ENCODE results near the gene SLC23A3. TPM values are rescaled to one million over a fixed set of nuclear protein-coding genes. Genes with fewer than 3 reads are reported as not detected.

The SLC23A3 gene
- total RNA-seq, 1 donor from 2014 or later = 2.4 TPM

DNA sequence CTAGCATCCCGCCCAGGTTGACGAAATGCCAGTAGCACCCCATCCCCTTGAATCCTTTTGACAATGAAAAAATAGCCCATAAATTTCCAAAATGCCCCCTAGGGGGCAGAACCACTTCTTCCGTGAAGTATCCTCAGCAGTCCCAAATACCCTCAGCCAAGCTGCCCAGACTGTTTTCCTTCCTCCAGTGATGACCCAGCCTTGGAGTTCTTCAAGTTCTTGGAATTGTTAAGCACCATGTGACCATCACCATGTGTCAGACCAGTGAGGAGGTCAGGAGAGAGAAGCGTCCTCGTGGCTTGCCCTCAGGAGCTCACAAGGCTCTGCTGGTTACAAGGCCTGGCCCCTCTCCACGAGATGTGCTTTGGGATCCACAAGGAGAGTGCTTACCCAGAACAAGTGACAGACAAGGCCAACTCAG, 1.4 kb upstream of the SLC23A3 start:
- DNase-seq (ENCODE audit: low spot score) = no peak
- no peaks in the 10 kb centered on the region for H3K27me3 Mint-ChIP-seq (ENCODE audit: low read depth)
- H3K27ac Mint-ChIP-seq (ENCODE audit: unreplicated experiment) = peak overlapping the region; percentile 89
- TF ChIP-seq CTCF (IDR thresholded peaks at IDR 0.05) = peak; percentile 89
- H3K9me3 Mint-ChIP-seq (ENCODE audit: low read depth) = no peaks in the 10 kb centered on the region
- peaks cover 8% of the 10 kb centered on the region for H3K36me3 Mint-ChIP-seq (ENCODE audit: low read depth)
- H3K4me3 Mint-ChIP-seq (ENCODE audit: unreplicated experiment) = no peak overlapping the region
- peaks cover 26% of the 10 kb centered on the region for H3K4me1 Mint-ChIP-seq (ENCODE audit: low read depth)

GRCh38 chr2:219168932-219169331, 897 bp downstream of the SLC23A3 start:
- Mint-ChIP-seq H3K27me3 (ENCODE audit: low read depth) (no peaks in the 10 kb centered on the region), H3K9me3 (ENCODE audit: low read depth) (no peaks in the 10 kb centered on the region), H3K36me3 (ENCODE audit: low read depth) (peaks cover 3% of the 10 kb centered on the region), H3K4me1 (ENCODE audit: low read depth) (peaks cover 11% of the 10 kb centered on the region), H3K4me3 (ENCODE audit: unreplicated experiment) (no peak overlapping the region), H3K27ac (ENCODE audit: unreplicated experiment) (no peak overlapping the region)
- no peak for DNase-seq (ENCODE audit: low spot score)
- no peak for TF ChIP-seq CTCF (IDR thresholded peaks at IDR 0.05)

DNA sequence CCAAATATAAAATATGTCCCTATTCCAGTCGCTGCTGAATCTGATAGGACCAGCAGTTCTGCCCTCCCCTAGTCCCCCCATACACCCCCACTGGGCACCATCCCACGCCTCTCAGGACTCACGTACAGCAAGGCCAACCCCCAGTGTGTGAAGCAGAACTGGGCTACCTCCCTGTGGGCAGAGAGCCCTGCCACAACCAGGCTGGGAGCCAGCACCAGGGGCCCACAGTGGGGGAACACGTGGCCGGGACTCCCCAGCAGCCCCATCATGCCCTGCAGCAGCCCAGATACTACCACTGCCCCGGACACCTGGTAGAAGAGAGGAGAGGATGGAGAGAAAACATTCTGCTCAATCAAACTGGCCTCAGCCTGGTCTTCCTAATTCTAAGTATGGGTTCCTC, 1.3 kb downstream of the SLC23A3 start:
- Mint-ChIP-seq H3K4me1 (ENCODE audit: low read depth) (peaks cover 11% of the 10 kb centered on the region), H3K9me3 (ENCODE audit: low read depth) (no peaks in the 10 kb centered on the region), H3K27ac (ENCODE audit: unreplicated experiment) (no peak overlapping the region), H3K27me3 (ENCODE audit: low read depth) (no peaks in the 10 kb centered on the region), H3K36me3 (ENCODE audit: low read depth) (peaks cover 2% of the 10 kb centered on the region), H3K4me3 (ENCODE audit: unreplicated experiment) (no peak overlapping the region)
- no peak for DNase-seq (ENCODE audit: low spot score)
- TF ChIP-seq CTCF (IDR thresholded peaks at IDR 0.05) = no peak

- TF ChIP-seq CTCF (IDR thresholded peaks at IDR 0.05) = no peak
- Mint-ChIP-seq H3K27me3 (ENCODE audit: low read depth) (no peaks in the 10 kb centered on the region), H3K4me1 (ENCODE audit: low read depth) (peaks cover 11% of the 10 kb centered on the region), H3K27ac (ENCODE audit: unreplicated experiment) (no peak overlapping the region), H3K9me3 (ENCODE audit: low read depth) (no peaks in the 10 kb centered on the region), H3K4me3 (ENCODE audit: unreplicated experiment) (no peak overlapping the region), H3K36me3 (ENCODE audit: low read depth) (peaks cover 2% of the 10 kb centered on the region)
- DNase-seq (ENCODE audit: low spot score) = no peak
Observed at GRCh38 chr2:219167997-219168396, 1.8 kb downstream of the SLC23A3 start.

DNA sequence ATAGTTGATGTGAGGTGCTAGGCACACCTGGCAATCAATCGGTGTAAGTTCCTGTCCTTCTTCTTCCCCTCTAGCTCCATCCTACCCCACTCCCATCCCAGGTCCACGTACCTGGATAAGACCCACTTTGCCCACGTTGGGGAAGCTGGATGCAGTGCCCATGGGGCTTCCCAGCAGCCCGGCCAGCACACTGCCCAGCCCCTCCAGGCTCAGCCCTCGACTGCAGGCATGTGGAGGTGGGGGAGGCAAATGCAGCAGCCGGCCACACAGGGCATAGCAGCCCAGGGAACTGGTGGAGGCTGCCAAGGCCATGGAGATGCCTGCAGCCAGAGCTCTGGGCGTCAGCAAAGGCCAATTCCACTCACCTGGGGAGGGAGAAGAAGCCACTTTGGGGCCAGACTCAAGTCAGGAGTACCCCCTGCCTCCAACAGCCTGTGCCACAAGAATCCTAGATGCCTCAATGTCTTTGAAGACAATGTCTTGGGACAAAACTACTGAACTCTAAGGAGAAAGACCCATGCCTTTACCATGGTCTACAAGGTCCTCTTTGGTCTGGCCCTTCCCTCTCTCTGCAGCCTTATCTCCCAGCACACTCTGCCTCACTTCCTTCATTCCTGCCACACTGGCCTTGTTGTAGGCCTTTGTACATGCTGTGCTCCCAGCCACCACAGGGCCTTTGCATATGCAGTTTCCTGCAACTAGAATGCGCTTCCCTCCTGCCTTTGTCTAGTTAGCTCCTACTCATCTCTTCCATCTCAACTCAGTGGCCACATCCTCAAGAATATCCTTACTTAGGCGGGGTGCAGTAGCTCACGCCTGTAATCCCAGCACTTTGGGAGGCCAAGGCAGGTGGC, 4.5 kb downstream of the SLC23A3 start:
- DNase-seq (ENCODE audit: low spot score) = no peak
- Mint-ChIP-seq H3K4me3 (ENCODE audit: unreplicated experiment) (no peak overlapping the region), H3K4me1 (ENCODE audit: low read depth) (peaks cover 9% of the 10 kb centered on the region), H3K27ac (ENCODE audit: unreplicated experiment) (no peak overlapping the region), H3K27me3 (ENCODE audit: low read depth) (no peaks in the 10 kb centered on the region), H3K36me3 (ENCODE audit: low read depth) (no peaks in the 10 kb centered on the region), H3K9me3 (ENCODE audit: low read depth) (no peaks in the 10 kb centered on the region)
- no peak for TF ChIP-seq CTCF (IDR thresholded peaks at IDR 0.05)
